Kidney capillary endothelial cell (primary cell): ENCODE results near the gene TOMM40.
A peak's percentile ranks its signal among the peaks of the same experiment; 100 is the strongest.

Experiments
- DNase-seq: peaks from one replicate; pipeline ENCODE4 v3.0.0-alpha.2; 2018; ENCODE audit warnings: low spot score

Gene TOMM40

GRCh38 chr19:44927746-44928145 is 36.7 kb downstream of the TOMM40 start:
- DNase-seq: no peak

GRCh38 chr19:44930088-44930487 is 39.0 kb downstream of the TOMM40 start:
- no peak for DNase-seq

- no peak for DNase-seq
Observed at GRCh38 chr19:44931541-44931940, 40.5 kb downstream of the TOMM40 start.

GRCh38 chr19:44939668-44940067 is 48.6 kb downstream of the TOMM40 start:
- DNase-seq: no peak

GRCh38 chr19:44942067-44942571 is 51.1 kb downstream of the TOMM40 start, which contains the start of gene APOC4:
APOC4 (plus strand) TSS chr19:44942237; CDS start chr19:44942278, 41 bp downstream.
- no peak for DNase-seq

- no peak for DNase-seq
Observed at GRCh38 chr19:44943801-44944249, 52.8 kb downstream of the TOMM40 start.

GRCh38 chr19:44947041-44947581 is 56.1 kb downstream of the TOMM40 start:
- DNase-seq: no peak

- no peak for DNase-seq
Observed at GRCh38 chr19:44948237-44948636, 57.2 kb downstream of the TOMM40 start.

GRCh38 chr19:44948763-44949374 is 57.8 kb downstream of the TOMM40 start:
- no peak for DNase-seq

- DNase-seq: no peak
Observed at GRCh38 chr19:44949550-44949949, 58.5 kb downstream of the TOMM40 start.

GRCh38 chr19:44951179-44952159 is 60.4 kb downstream of the TOMM40 start:
- DNase-seq: peak; percentile 64
